D341Med (cell line): ENCODE measurements around the gene FAM81A.
A peak's percentile ranks its signal among the peaks of the same experiment; 100 is the strongest.

Experiments used
- DNase-seq: peaks from one replicate; pipeline ENCODE4 v3.0.0; 2012; ENCODE audit warnings: low spot score

FAM81A gene

GRCh38 chr15:59543721-59544547 is 105.9 kb downstream of the FAM81A start:
- no peak for DNase-seq

- DNase-seq = peak; percentile 48
Observed at GRCh38 chr15:59545573-59545972, 107.6 kb downstream of the FAM81A start.

GRCh38 chr15:59548501-59549226 is 110.7 kb downstream of the FAM81A start:
- DNase-seq = no peak

- no peak for DNase-seq
Observed at GRCh38 chr15:59549301-59550185, 111.6 kb downstream of the FAM81A start.

- DNase-seq = no peak
Observed at GRCh38 chr15:59550530-59550929, 112.5 kb downstream of the FAM81A start.

- no peak for DNase-seq
Observed at GRCh38 chr15:59550956-59551355, 113.0 kb downstream of the FAM81A start.

- no peak for DNase-seq
Observed at GRCh38 chr15:59553879-59554735, 116.1 kb downstream of the FAM81A start.

GRCh38 chr15:59555696-59556095 is 117.7 kb downstream of the FAM81A start:
- no peak for DNase-seq

GRCh38 chr15:59556380-59556779 is 118.4 kb downstream of the FAM81A start:
- no peak for DNase-seq

- no peak for DNase-seq
Observed at GRCh38 chr15:59557581-59557980, 119.6 kb downstream of the FAM81A start.

GRCh38 chr15:59558851-59559250 is 120.9 kb downstream of the FAM81A start:
- no peak for DNase-seq

GRCh38 chr15:59561547-59561946 is 123.6 kb downstream of the FAM81A start:
- DNase-seq = no peak

GRCh38 chr15:59562448-59563186 is 124.6 kb downstream of the FAM81A start:
- DNase-seq = no peak

GRCh38 chr15:59565299-59565698 is 127.3 kb downstream of the FAM81A start:
- no peak for DNase-seq

GRCh38 chr15:59567324-59567723 is 129.3 kb downstream of the FAM81A start:
- no peak for DNase-seq

- DNase-seq = no peak
Observed at GRCh38 chr15:59569477-59569876, 131.5 kb downstream of the FAM81A start.

GRCh38 chr15:59570315-59570714 is 132.3 kb downstream of the FAM81A start:
- DNase-seq = no peak

GRCh38 chr15:59571606-59572005 is 133.6 kb downstream of the FAM81A start:
- DNase-seq = no peak
